WTC11 (cell line): ENCODE data around the gene PPP2R3C. TPM values are rescaled to one million over a fixed set of nuclear protein-coding genes. Genes with fewer than 3 reads are reported as not detected.

Experiments
- ATAC-seq: fragments of 200-7000 bp; cut with Tn5 transposase; 2 replicates; pipeline ENCODE4 v1.10.0; 2021; ENCODE audit warnings: mild to moderate bottlenecking, moderate library complexity
- CTCF ChIA-PET: fragments of 300-600 bp; sonication (Branson Sonifier 250); formaldehyde crosslinking; loops from one replicate; lab custom pipeline; 2021; ENCODE audit warnings: antibody characterized with exemption; lab: Charles Lee
- POLR2A ChIA-PET: fragments of 350-600 bp; sonication (Branson Sonifier 250); formaldehyde crosslinking; loops from one replicate; lab custom pipeline; 2021; ENCODE audit warnings: antibody characterized with exemption; lab: Charles Lee
- DNase-seq: peaks from one replicate; pipeline ENCODE4 v3.0.0; 2021; ENCODE audit warnings: low spot score
- H3K27ac Mint-ChIP-seq: 2 replicates; pipeline ENCODE4 v1.8.0; 2021; ENCODE audit warnings: mixed read lengths
- H3K27me3 Mint-ChIP-seq: 2 replicates; pipeline ENCODE4 v1.8.0; 2021; ENCODE audit warnings: low read depth, mild to moderate bottlenecking, moderate library complexity, mixed read lengths
- H3K36me3 Mint-ChIP-seq: 2 replicates; pipeline ENCODE4 v1.8.0; 2021; ENCODE audit warnings: mixed read lengths
- H3K4me1 Mint-ChIP-seq: 2 replicates; pipeline ENCODE4 v1.8.0; 2022; ENCODE audit warnings: mixed read lengths
- H3K4me3 Mint-ChIP-seq: 2 replicates; pipeline ENCODE4 v1.8.0; 2021; ENCODE audit warnings: mild to moderate bottlenecking, moderate library complexity, mixed read lengths
- H3K9me3 Mint-ChIP-seq: 2 replicates; pipeline ENCODE4 v1.8.0; 2021; ENCODE audit warnings: mixed read lengths
- CREB1 ChIP-seq: sonication (generic); formaldehyde crosslinking; IDR thresholded peaks from 2 replicates; pipeline ENCODE4 v1.8.0; 2023; ENCODE audit warnings: mild to moderate bottlenecking, missing genetic modification reagents
- GRHL2 ChIP-seq: fragments of 250-450 bp; sonication (Bioruptor Pico); IDR thresholded peaks from 2 replicates; pipeline ENCODE4 v1.8.0; 2022; ENCODE audit warnings: mild to moderate bottlenecking, moderate library complexity; ENCODE audit not compliant: insufficient replicate concordance, severe bottlenecking
- GTF2I ChIP-seq: fragments of 250-450 bp; sonication (Bioruptor Pico); conservative IDR thresholded peaks from 2 replicates; pipeline ENCODE4 v1.4.0; 2021; ENCODE audit warnings: mild to moderate bottlenecking
- IRF2 ChIP-seq: sonication (generic); formaldehyde crosslinking; IDR thresholded peaks from 2 replicates; pipeline ENCODE4 v1.8.0; 2022; ENCODE audit warnings: low read depth, missing genetic modification reagents, borderline replicate concordance
- JUN ChIP-seq: sonication (generic); formaldehyde crosslinking; IDR thresholded peaks from 2 replicates; pipeline ENCODE4 v1.8.0; 2023; ENCODE audit warnings: mild to moderate bottlenecking, missing genetic modification reagents
- NR1H2 ChIP-seq: sonication (generic); formaldehyde crosslinking; IDR thresholded peaks from 2 replicates; pipeline ENCODE4 v1.9.0; 2021; ENCODE audit warnings: mild to moderate bottlenecking, moderate library complexity, missing genetic modification reagents
- NR2C2 ChIP-seq: sonication (generic); formaldehyde crosslinking; IDR thresholded peaks from 2 replicates; pipeline ENCODE4 v1.8.0; 2022; ENCODE audit warnings: mild to moderate bottlenecking, missing genetic modification reagents
- NR3C1 ChIP-seq: sonication (generic); formaldehyde crosslinking; conservative IDR thresholded peaks from 2 replicates; pipeline ENCODE4 v1.8.1; 2023; ENCODE audit warnings: low read depth, mild to moderate bottlenecking, missing genetic modification reagents
- OVOL2 ChIP-seq: fragments of 250-450 bp; sonication (Bioruptor Pico); IDR thresholded peaks from 2 replicates; pipeline ENCODE4 v1.9.0; 2021; ENCODE audit warnings: mild to moderate bottlenecking, borderline replicate concordance
- RORB ChIP-seq: fragments of 250-450 bp; sonication (Bioruptor Pico); IDR thresholded peaks from 2 replicates; pipeline ENCODE4 v1.9.0; 2021; ENCODE audit warnings: mild to moderate bottlenecking
- SOX15 ChIP-seq: fragments of 250-450 bp; sonication (Bioruptor Pico); IDR thresholded peaks from 2 replicates; pipeline ENCODE4 v1.9.0; 2021; ENCODE audit warnings: mild to moderate bottlenecking
- TEAD1 ChIP-seq: sonication (generic); formaldehyde crosslinking; IDR thresholded peaks from 2 replicates; pipeline ENCODE4 v1.8.0; 2022; ENCODE audit warnings: mild to moderate bottlenecking, missing genetic modification reagents
- total RNA-seq: library from RNA; stranded (reverse); gene quantifications from 3 replicates; pipeline ENCODE4 v1.2.3, GENCODE V29; 2021
- TF ChIP-seq, protein P1 (sequence below): fragments of 250-450 bp; sonication (Bioruptor Pico); IDR thresholded peaks from 2 replicates; pipeline ENCODE4 v1.9.0; 2021; ENCODE audit warnings: mild to moderate bottlenecking, borderline replicate concordance
- TF ChIP-seq, protein P2 (sequence below): sonication (generic); formaldehyde crosslinking; IDR thresholded peaks from 2 replicates; pipeline ENCODE4 v1.8.0; 2022; ENCODE audit warnings: mild to moderate bottlenecking, missing genetic modification reagents
- TF ChIP-seq, protein P3 (sequence below): fragments of 200-600 bp; IDR thresholded peaks from 2 replicates; pipeline ENCODE4 v1.8.0; 2022; ENCODE audit warnings: antibody characterized with exemption
- TF ChIP-seq, protein P4 (sequence below): sonication (generic); formaldehyde crosslinking; IDR thresholded peaks from 2 replicates; pipeline ENCODE4 v1.8.1; 2023; ENCODE audit warnings: mild to moderate bottlenecking, missing genetic modification reagents, moderate library complexity
- TF ChIP-seq, protein P5 (sequence below): sonication (generic); formaldehyde crosslinking; IDR thresholded peaks from 2 replicates; pipeline ENCODE4 v1.8.1; 2023; ENCODE audit warnings: mild to moderate bottlenecking, missing genetic modification reagents, borderline replicate concordance

The PPP2R3C gene
- total RNA-seq, 1 experiment from 2014 or later, result 31.6 TPM

DNA sequence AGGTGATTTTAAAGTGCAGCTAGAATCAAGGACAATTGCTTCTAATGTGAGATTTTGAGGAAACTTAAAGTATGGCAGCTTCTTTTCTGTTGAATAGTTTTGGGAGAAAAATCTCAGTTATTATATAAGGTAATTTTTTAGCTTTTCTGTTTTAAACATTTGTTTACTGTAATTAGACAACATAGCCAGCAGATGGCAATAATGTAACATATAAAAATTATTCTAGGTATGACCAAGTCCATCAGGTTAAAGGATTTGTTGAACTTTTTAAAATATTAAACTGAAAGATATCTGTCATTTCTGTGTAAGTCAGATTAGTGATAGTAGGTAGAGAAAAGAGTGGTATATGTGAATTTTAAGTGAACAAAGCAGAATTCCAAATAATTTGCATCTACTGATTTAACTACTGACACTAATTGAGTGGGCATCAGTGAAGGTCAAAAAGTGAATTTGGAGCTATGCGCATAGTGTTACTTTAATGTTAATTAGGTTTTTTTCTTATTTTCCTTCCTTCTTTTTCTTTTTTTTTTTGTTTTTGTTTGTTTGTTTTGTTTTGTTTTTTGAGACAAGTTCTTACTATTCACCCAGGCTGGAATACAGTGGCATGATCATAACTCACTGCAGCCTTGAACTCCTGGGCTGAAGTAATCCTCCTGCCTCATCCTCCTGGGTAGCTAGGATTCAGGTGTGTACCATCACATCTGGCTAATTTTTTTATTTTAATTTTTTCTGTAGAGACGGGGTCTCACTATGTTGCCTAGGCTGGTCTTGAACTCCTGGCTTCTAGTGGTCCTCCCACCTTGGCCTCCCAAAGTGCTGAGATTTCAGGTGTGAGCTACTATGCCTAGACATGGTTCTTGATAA is 19.2 kb upstream of the PPP2R3C start:
- no peak overlapping the region for H3K27ac Mint-ChIP-seq
- no peaks in the 10 kb centered on the region for H3K27me3 Mint-ChIP-seq
- ATAC-seq (no peak), DNase-seq (no peak)
- H3K36me3 Mint-ChIP-seq, result peaks cover 2% of the 10 kb centered on the region
- H3K9me3 Mint-ChIP-seq, result no peaks in the 10 kb centered on the region
- ChIA-PET CTCF (interaction anchor here (0.5 to 1.4 kb wide), 11 partner anchors 15 to 567 kb away, joined by 3 to 6 read pairs (median 3); partner anchors contain the start of gene PSMA6), POLR2A (no interaction called here)
- H3K4me3 Mint-ChIP-seq, result no peak overlapping the region
- peaks cover 2% of the 10 kb centered on the region; the same call in 1 of the 2 replicates for H3K4me1 Mint-ChIP-seq
- TF ChIP-seq, protein P1, sequence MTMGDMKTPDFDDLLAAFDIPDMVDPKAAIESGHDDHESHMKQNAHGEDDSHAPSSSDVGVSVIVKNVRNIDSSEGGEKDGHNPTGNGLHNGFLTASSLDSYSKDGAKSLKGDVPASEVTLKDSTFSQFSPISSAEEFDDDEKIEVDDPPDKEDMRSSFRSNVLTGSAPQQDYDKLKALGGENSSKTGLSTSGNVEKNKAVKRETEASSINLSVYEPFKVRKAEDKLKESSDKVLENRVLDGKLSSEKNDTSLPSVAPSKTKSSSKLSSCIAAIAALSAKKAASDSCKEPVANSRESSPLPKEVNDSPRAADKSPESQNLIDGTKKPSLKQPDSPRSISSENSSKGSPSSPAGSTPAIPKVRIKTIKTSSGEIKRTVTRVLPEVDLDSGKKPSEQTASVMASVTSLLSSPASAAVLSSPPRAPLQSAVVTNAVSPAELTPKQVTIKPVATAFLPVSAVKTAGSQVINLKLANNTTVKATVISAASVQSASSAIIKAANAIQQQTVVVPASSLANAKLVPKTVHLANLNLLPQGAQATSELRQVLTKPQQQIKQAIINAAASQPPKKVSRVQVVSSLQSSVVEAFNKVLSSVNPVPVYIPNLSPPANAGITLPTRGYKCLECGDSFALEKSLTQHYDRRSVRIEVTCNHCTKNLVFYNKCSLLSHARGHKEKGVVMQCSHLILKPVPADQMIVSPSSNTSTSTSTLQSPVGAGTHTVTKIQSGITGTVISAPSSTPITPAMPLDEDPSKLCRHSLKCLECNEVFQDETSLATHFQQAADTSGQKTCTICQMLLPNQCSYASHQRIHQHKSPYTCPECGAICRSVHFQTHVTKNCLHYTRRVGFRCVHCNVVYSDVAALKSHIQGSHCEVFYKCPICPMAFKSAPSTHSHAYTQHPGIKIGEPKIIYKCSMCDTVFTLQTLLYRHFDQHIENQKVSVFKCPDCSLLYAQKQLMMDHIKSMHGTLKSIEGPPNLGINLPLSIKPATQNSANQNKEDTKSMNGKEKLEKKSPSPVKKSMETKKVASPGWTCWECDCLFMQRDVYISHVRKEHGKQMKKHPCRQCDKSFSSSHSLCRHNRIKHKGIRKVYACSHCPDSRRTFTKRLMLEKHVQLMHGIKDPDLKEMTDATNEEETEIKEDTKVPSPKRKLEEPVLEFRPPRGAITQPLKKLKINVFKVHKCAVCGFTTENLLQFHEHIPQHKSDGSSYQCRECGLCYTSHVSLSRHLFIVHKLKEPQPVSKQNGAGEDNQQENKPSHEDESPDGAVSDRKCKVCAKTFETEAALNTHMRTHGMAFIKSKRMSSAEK (CRISPR knock-in tag), result no peak
- TF ChIP-seq TEAD1 (CRISPR knock-in tag), result no peak
- TF ChIP-seq OVOL2 (CRISPR knock-in tag), result no peak
- TF ChIP-seq NR3C1, result no peak
- TF ChIP-seq, protein P2, sequence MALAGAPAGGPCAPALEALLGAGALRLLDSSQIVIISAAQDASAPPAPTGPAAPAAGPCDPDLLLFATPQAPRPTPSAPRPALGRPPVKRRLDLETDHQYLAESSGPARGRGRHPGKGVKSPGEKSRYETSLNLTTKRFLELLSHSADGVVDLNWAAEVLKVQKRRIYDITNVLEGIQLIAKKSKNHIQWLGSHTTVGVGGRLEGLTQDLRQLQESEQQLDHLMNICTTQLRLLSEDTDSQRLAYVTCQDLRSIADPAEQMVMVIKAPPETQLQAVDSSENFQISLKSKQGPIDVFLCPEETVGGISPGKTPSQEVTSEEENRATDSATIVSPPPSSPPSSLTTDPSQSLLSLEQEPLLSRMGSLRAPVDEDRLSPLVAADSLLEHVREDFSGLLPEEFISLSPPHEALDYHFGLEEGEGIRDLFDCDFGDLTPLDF (CRISPR knock-in tag), result no peak
- no peak for TF ChIP-seq NR2C2 (CRISPR knock-in tag)

DNA sequence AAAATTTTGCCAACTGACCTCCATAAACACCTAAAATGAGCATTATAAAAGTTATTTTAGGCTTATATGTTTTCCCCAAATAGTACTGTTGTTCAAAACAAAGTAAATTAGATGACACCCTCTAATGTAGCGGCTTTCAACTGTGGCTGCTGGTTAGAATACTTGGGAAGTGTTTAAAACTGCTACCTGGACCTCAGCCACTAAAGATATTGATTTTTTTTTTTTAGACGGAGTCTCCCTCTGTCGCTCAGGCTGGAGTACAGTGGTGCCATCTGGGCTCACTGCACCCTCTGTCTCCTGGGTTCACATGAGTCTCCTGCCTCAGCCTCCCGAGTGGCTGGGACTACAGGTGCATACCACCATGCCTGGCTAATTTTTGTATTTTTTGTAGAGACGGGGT is 16.8 kb upstream of the PPP2R3C start:
- no peak for TF ChIP-seq RORB (CRISPR knock-in tag)
- no peak for TF ChIP-seq NR2C2 (CRISPR knock-in tag)
- no peak for TF ChIP-seq CREB1
- TF ChIP-seq, protein P3, sequence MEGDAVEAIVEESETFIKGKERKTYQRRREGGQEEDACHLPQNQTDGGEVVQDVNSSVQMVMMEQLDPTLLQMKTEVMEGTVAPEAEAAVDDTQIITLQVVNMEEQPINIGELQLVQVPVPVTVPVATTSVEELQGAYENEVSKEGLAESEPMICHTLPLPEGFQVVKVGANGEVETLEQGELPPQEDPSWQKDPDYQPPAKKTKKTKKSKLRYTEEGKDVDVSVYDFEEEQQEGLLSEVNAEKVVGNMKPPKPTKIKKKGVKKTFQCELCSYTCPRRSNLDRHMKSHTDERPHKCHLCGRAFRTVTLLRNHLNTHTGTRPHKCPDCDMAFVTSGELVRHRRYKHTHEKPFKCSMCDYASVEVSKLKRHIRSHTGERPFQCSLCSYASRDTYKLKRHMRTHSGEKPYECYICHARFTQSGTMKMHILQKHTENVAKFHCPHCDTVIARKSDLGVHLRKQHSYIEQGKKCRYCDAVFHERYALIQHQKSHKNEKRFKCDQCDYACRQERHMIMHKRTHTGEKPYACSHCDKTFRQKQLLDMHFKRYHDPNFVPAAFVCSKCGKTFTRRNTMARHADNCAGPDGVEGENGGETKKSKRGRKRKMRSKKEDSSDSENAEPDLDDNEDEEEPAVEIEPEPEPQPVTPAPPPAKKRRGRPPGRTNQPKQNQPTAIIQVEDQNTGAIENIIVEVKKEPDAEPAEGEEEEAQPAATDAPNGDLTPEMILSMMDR, result no peak
- TF ChIP-seq JUN (CRISPR knock-in tag), result no peak
- TF ChIP-seq, protein P4, sequence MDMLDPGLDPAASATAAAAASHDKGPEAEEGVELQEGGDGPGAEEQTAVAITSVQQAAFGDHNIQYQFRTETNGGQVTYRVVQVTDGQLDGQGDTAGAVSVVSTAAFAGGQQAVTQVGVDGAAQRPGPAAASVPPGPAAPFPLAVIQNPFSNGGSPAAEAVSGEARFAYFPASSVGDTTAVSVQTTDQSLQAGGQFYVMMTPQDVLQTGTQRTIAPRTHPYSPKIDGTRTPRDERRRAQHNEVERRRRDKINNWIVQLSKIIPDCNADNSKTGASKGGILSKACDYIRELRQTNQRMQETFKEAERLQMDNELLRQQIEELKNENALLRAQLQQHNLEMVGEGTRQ, result no peak
- TF ChIP-seq IRF2 (CRISPR knock-in tag), result no peak
- TF ChIP-seq GTF2I, result no peak
- no peak for TF ChIP-seq SOX15
- TF ChIP-seq, protein P5, sequence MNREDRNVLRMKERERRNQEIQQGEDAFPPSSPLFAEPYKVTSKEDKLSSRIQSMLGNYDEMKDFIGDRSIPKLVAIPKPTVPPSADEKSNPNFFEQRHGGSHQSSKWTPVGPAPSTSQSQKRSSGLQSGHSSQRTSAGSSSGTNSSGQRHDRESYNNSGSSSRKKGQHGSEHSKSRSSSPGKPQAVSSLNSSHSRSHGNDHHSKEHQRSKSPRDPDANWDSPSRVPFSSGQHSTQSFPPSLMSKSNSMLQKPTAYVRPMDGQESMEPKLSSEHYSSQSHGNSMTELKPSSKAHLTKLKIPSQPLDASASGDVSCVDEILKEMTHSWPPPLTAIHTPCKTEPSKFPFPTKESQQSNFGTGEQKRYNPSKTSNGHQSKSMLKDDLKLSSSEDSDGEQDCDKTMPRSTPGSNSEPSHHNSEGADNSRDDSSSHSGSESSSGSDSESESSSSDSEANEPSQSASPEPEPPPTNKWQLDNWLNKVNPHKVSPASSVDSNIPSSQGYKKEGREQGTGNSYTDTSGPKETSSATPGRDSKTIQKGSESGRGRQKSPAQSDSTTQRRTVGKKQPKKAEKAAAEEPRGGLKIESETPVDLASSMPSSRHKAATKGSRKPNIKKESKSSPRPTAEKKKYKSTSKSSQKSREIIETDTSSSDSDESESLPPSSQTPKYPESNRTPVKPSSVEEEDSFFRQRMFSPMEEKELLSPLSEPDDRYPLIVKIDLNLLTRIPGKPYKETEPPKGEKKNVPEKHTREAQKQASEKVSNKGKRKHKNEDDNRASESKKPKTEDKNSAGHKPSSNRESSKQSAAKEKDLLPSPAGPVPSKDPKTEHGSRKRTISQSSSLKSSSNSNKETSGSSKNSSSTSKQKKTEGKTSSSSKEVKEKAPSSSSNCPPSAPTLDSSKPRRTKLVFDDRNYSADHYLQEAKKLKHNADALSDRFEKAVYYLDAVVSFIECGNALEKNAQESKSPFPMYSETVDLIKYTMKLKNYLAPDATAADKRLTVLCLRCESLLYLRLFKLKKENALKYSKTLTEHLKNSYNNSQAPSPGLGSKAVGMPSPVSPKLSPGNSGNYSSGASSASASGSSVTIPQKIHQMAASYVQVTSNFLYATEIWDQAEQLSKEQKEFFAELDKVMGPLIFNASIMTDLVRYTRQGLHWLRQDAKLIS (CRISPR knock-in tag), result no peak
- TF ChIP-seq GRHL2 (CRISPR knock-in tag), result no peak
- no peak for TF ChIP-seq NR1H2 (CRISPR knock-in tag)
- peaks cover 2% of the 10 kb centered on the region; the same call in 1 of the 2 replicates for H3K4me1 Mint-ChIP-seq
- ATAC-seq, result no peak
- DNase-seq, result no peak
- H3K9me3 Mint-ChIP-seq, result no peaks in the 10 kb centered on the region
- H3K27ac Mint-ChIP-seq, result no peak overlapping the region
- no peak overlapping the region for H3K4me3 Mint-ChIP-seq
- ChIA-PET POLR2A (no interaction called here), CTCF (no interaction called here)
- peaks cover 8% of the 10 kb centered on the region for H3K36me3 Mint-ChIP-seq
- H3K27me3 Mint-ChIP-seq, result no peaks in the 10 kb centered on the region
